ENCODE results near the gene FAAP24.
"Not testable (repeated sequence)": the region's sequence is repeated elsewhere in the genome, so short reads cannot be mapped to it uniquely, and the experiment has no call there.

The FAAP24 gene

DNA sequence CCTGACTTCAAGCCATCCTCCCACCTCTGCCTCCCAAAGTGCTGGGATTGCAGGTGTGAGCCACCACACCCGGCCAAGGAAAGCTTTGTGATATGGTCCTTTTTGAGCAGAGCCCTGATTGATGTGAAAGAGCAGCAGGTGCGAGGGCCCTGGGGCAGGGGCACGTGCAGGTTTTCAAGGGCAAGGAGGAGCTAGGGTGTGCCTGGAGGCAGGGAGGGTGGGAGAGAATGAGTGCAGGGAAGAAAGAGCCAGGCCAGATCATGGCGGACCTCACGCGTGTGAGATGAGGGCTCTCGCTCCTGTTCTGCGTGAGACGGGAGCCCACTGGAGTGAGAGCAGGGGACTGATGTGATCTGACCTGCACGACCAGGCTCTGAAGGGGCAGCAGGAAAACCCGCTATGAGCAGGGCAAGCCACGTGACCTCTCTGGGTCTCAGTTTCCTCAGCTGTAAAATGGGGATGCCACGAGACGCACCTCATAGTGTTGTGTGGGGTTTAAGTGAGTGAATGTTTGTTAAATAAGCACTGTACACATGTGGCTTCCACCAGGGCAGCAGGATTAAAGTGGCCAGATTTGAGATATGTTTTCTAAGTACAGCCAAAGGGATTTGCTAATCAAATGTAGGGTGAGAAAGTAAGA lies 25.8 kb downstream of the FAAP24 start:
- H3K27ac ChIP-seq: no peak overlapping the region
- DNase-seq (ENCODE audit: low read depth, low spot score): no peak

DNA sequence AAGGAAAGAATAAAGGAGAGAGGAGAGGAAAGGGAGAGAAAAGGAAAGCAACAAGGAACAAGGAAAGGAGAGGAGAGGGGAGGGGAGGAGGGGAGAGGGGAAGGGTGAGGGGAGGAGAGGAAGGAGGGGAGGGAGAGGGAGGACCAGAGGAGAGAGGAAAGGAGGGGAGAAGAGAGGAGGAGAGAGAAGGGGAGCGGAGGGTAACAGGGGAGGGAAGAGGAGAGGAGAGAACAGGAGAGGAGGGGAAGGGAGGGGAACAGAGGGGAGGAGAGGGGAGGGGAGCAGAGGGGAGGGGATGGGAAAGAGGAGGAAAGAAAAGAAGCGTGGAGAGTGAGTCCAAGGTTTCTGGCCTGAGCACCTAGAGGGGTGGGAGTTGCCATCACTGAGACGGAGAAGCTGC lies 26.7 kb downstream of the FAAP24 start:
- DNase-seq (ENCODE audit: low read depth, low spot score): no peak

DNA sequence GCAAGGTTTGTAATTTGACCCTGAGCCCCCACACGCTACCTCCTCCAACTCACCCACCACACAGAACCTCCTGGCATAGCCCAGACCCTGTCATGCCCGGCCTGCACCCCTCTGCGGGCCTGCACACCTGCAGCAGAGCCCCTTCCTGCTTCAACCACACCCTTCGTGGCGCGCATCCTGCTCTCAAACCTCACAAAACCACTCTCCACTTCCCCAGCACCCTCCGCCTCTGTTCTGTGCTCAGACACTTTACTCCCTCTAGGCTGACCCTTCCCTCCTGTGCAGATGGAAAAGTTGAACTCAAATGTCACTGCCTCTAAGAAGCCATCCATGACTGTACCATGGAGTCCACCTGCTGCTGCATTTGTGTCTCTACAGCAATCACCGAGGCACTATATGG lies 28.5 kb downstream of the FAAP24 start:
- no peak for DNase-seq (ENCODE audit: low read depth, low spot score)
- no peak overlapping the region for H3K27ac ChIP-seq

More for the DNA sequence above, 26.7 kb downstream of the FAAP24 start:
- H3K27ac ChIP-seq: no peak overlapping the region

DNA sequence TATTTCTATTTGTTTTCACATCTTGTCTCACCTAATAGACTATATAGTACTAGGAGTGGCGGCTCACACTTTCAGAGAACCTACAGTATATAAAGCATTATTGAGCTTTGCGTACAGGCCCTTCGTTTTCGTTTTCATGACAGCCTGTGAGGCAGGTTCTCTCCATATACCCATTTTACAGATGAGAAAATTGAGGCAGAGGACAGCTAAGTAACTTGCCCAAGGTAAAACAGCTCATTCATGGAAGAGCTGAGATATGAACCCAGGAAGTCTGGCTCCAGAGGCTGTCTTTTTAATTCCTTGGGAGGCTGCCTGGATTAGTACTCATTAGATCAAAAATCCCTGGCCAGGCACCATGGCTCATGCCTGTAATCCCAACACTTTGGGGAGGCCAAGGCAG lies 28.9 kb downstream of the FAAP24 start:
- no peak for DNase-seq (ENCODE audit: low read depth, low spot score)
- H3K27ac ChIP-seq: no peak overlapping the region

DNA sequence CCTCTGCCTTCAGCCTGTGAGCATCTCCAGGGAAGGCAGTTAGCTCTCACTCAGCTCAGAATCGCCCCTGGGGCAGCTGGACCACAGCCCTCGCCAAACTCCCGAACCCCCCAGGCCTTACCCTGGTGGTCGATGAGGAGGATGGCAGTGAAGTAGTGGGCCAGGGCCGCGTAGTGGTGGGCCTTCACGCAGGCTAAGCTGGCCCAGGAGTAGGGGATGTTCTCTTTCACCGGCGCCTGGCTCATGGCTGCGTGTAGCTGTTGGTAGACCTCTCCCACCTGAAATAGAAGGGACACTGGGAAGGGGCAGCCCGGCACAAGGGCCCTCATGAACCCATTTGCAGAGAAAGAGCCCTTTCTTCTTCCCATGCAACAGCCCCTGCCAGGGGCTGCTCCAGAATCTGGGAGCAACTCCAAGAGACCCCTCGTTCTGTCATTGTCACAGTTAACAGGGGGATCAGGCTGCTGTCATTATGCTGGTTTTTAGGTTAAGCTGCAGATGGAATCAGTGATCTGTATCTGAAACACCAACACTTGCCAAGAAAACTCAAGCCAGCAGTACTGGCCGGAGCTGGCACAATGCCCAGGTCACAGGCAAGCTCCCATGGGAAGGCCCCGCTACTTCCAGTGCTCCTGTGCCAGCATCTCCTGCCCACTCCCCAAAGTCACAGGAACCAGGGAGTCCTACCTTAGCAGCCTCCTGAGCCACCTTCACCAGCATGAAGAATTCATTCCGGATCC lies 30.3 kb downstream of the FAAP24 start:
- DNase-seq (ENCODE audit: low read depth, low spot score); H3K27ac ChIP-seq: not testable (repeated sequence)

DNA sequence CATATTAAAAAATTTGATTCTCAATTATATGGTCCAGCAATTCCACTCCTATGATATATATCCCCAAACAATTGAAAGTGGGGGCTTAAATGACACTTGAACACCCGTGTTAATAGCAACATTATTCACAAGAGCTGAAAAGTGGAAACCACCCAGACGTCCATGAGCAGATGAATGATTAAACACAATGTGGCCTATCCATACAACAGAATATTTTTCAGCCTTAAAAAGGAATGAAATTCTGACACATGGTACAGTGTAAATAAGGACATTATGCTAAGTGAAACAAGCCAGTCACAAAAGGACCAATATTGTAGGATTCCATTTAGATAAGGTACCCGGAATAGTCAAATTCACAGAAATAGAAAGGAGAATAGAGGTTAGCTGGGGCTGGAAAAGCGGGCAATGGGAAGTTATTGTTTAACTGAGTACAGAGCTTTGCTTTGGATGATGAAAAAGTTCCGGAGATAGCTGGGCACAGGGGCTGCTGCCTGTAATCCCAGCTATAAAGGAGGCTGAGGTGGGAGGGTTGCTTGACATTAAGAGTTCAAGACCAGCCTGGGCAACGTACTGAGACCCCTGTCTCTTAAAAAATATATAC lies 31.5 kb downstream of the FAAP24 start:
- DNase-seq (ENCODE audit: low read depth, low spot score); H3K27ac ChIP-seq: not testable (repeated sequence)

DNA sequence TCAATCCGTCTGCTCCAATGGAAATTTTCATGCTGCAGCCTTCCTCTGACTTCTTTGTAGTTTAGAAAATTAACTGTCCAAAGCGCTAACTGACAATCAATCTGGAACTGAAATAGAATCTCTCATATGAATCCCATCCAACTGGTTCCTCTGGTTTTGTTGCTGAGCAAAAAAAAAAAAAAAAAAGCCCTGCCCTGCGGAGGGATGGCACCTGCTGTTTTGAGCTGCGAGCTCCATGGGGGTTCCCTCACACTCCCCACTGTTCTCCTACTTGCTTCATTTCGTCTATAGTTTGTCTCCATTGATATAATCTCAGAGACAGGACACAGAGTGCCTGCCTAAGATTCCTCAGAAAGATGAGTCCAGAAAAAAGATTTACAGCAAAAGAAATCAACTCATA lies 33.4 kb downstream of the FAAP24 start:
- no peak overlapping the region for H3K27ac ChIP-seq
- peak; percentile 8 for DNase-seq (ENCODE audit: low read depth, low spot score)

DNA sequence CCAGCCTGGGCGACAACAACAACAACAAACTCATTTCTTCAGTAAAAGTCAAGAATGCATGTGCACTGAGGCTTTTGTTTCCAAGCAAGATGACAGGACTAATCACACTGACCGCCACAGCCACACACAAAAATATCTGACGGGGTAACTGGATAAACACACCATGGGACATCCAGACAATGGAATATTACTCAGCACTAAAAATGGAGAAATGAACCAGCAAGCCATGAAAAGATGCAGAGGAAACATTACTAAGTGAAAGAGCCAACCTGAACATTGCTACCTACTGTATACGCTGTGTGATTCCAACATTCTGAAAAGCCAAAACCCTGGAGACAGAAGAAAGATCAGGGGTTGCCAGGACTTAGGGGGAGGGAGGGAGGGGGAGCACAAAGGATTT lies 36.7 kb downstream of the FAAP24 start:
- no peak for DNase-seq (ENCODE audit: low read depth, low spot score)
- no peak overlapping the region for H3K27ac ChIP-seq

DNA sequence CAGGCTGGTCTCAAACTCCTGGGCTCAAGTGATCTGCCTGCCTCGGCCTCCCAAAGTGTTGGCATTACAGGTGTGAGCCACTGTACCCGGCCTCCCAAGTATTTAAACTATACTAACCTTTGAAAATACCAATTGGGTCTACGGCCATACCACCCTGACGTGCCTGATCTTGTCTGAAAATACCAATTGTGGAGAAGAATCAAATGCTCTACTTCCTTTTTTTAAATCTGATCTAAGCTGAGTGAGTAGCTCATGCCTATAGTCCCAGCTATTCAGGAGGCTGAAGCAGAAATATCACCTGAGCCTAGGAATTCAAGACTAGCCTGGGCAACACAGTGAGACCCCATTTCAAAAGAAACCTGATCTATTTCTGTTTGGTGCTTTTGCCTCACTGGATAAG lies 38.8 kb downstream of the FAAP24 start:
- H3K27ac ChIP-seq; DNase-seq (ENCODE audit: low read depth, low spot score): not testable (repeated sequence)

DNA sequence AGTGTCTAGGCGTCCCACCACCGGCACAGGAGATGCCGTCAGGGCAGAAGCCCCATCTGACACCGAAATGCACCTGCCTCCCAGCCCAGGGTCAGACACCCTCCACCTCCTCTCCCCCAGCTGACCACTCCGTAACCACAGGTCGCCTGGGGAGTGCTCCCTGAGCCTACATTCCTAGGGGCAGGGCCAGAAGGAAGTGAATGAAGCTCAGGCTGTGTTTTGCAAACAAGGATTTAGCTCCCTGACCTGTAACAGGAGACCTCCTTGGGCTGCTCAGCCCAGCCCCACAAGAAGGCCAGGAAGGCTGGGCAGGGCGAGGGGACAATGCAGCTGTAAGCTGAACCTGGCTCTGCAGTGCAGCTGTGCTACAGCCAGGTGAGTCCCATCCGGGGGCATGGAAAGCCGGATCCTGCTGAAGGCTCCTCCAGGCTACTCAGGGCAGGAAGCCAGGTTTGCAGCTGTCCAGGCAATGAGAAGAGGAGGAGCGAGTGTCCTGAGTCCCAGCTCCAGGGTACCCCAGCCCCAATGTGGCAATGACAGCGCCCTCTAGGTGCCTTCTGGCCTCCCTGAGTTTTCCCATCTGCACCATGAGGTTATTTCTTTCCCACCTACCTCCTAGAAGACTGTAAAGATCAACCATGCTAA lies 50.6 kb downstream of the FAAP24 start:
- no peak overlapping the region for H3K27ac ChIP-seq
- no peak for DNase-seq (ENCODE audit: low read depth, low spot score)

DNA sequence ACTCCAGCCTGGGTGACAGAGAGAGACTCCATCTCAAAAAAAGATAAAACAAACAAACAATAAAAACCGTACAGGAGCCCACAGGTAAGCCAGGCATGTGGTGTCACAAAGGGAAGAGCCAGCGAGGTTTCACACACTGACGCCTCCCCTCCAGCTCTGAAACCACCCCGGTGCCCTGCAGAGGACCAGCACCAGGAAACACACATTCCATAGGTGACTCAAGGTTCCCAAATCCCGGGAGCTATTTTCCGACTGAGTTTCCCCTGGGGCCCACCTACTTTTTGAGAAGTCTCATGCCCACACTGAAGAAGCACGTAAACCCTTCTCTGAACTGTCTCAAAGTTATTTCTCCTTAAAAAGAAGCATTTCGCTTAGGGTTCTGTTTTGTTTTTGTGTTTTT lies 52.4 kb downstream of the FAAP24 start:
- no peak overlapping the region for H3K27ac ChIP-seq
- no peak for DNase-seq (ENCODE audit: low read depth, low spot score)

DNA sequence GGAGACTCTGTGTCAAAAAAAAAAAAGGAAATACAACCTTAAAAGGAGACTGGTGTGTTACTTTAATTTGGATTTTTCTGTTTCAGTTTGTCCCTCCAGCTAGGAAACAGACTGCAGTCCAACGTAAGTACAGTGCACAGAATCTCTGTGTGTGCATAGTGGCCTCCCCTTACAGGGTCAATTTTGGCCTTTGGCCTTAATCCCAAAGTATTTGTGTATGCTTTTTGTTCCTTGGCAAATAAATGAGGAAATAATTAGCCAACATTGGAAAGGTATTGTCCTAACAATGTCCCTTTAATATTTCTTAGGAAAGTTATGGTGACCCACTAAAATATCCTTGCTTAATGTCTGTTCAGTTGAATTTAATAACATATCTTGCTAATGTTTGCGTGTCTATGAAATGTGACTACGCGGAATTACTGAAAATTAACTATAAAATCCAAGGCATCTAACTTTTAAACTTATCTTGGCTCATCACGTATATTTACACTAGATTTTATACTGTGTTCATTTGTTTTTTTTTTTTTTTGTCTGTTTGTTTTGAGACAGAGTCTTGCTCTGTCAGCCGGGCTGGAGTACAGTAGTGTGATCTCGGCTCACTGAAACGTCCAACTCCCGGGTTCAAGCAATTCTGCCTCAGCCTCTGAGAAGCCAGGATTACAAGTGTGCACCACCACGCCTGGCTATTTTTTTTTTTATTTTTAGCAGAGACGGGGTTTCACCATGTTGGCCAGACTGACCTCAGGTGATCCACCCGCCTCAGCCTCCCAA lies 53.6 kb downstream of the FAAP24 start:
- H3K27ac ChIP-seq; DNase-seq (ENCODE audit: low read depth, low spot score): not testable (repeated sequence)

DNA sequence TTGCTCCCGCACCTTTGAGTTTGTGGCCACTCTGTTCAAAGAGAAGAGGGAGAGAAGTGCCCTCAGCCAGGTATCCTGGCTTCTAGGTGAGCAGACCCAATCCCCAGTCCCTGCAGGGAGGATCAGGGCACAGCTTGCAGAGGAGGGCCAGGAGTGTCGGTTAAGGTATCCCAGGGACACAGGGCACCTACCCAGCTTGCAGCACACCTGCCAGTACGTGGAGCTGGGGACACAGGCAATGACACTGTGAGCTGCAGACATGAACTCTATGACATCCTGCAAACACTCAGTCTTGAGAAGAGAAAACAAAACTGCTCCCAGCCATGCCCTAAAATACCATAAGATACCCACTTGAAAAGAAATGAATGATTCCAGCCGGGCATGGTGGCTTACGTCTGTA lies 54.6 kb downstream of the FAAP24 start:
- H3K27ac ChIP-seq; DNase-seq (ENCODE audit: low read depth, low spot score): not testable (repeated sequence)

Measured in epithelial cell of prostate (primary cell).